ENCODE measurements around the gene NUDT3. TPM values are rescaled to one million over a fixed set of nuclear protein-coding genes. Genes with fewer than 3 reads are reported as not detected.

The NUDT3 gene
- total RNA-seq, 1 donor from 2014 or later: 16.7 TPM

- H3K9me3 ChIP-seq (ENCODE audit: insufficient read depth, low read depth, low read length): no peaks in the 10 kb centered on the region
- peak overlapping the region; percentile 86 for H3K4me2 ChIP-seq (ENCODE audit: low read length)
- FAIRE-seq (no peak), DNase-seq (ENCODE audit: low read depth) (peak; percentile 85)
- peaks cover 6% of the 10 kb centered on the region for H3K36me3 Mint-ChIP-seq (ENCODE audit: low read depth, unreplicated experiment)
- H3K4me3 Mint-ChIP-seq (ENCODE audit: unreplicated experiment): peak overlapping the region; percentile 14
- H2AFZ ChIP-seq (ENCODE audit: low read depth, low read length): no peak overlapping the region
- peak overlapping the region; percentile 83 for H3K9ac ChIP-seq (ENCODE audit: low read length)
- peaks cover 64% of the 10 kb centered on the region for H3K4me1 ChIP-seq (ENCODE audit: insufficient read depth, low read length)
- peaks cover 50% of the 10 kb centered on the region for H3K79me2 ChIP-seq (ENCODE audit: insufficient read depth, low read length)
- H4K20me1 ChIP-seq (ENCODE audit: insufficient read depth, low read length): peaks cover 29% of the 10 kb centered on the region
- no peaks in the 10 kb centered on the region for H3K9me3 Mint-ChIP-seq (ENCODE audit: unreplicated experiment)
- H3K27ac Mint-ChIP-seq (ENCODE audit: unreplicated experiment): peak overlapping the region; percentile 93
- peak overlapping the region; percentile 85 for H3K27ac ChIP-seq (ENCODE audit: low read depth, low read length)
- no peaks in the 10 kb centered on the region for H3K27me3 ChIP-seq (ENCODE audit: insufficient read depth, low read length)
- H3K36me3 ChIP-seq (ENCODE audit: insufficient read depth, low read length): peaks cover 19% of the 10 kb centered on the region
- H3K27me3 Mint-ChIP-seq (ENCODE audit: low read depth, unreplicated experiment): no peaks in the 10 kb centered on the region
- H3K4me3 ChIP-seq (ENCODE audit: insufficient read depth, low read depth, low read length): no peak overlapping the region
- peaks cover 31% of the 10 kb centered on the region for H3K4me1 Mint-ChIP-seq (ENCODE audit: low read depth, unreplicated experiment)
- TF ChIP-seq, protein P1, sequence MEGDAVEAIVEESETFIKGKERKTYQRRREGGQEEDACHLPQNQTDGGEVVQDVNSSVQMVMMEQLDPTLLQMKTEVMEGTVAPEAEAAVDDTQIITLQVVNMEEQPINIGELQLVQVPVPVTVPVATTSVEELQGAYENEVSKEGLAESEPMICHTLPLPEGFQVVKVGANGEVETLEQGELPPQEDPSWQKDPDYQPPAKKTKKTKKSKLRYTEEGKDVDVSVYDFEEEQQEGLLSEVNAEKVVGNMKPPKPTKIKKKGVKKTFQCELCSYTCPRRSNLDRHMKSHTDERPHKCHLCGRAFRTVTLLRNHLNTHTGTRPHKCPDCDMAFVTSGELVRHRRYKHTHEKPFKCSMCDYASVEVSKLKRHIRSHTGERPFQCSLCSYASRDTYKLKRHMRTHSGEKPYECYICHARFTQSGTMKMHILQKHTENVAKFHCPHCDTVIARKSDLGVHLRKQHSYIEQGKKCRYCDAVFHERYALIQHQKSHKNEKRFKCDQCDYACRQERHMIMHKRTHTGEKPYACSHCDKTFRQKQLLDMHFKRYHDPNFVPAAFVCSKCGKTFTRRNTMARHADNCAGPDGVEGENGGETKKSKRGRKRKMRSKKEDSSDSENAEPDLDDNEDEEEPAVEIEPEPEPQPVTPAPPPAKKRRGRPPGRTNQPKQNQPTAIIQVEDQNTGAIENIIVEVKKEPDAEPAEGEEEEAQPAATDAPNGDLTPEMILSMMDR (IDR thresholded peaks at IDR 0.05; ENCODE audit: insufficient read depth, low read depth, low read length): peak; percentile 33
- no peak for TF ChIP-seq EZH2 (IDR thresholded peaks at IDR 0.05; ENCODE audit: insufficient read depth, low read length)
These were observed 148.3 kb downstream of the NUDT3 start for GRCh38 chr6:34243901-34244884.

- H3K27ac ChIP-seq (ENCODE audit: low read depth, low read length): peak overlapping the region; percentile 85
- no peaks in the 10 kb centered on the region for H3K27me3 ChIP-seq (ENCODE audit: insufficient read depth, low read length)
- H3K4me3 Mint-ChIP-seq (ENCODE audit: unreplicated experiment): peak overlapping the region; percentile 72
- H3K4me3 ChIP-seq (ENCODE audit: insufficient read depth, low read depth, low read length): peak overlapping the region; percentile 29
- FAIRE-seq (no peak), DNase-seq (ENCODE audit: low read depth) (no peak)
- H2AFZ ChIP-seq (ENCODE audit: low read depth, low read length): no peak overlapping the region
- peaks cover 6% of the 10 kb centered on the region for H3K36me3 Mint-ChIP-seq (ENCODE audit: low read depth, unreplicated experiment)
- peak overlapping the region; percentile 83 for H3K9ac ChIP-seq (ENCODE audit: low read length)
- H3K4me1 Mint-ChIP-seq (ENCODE audit: low read depth, unreplicated experiment): peaks cover 31% of the 10 kb centered on the region
- H3K4me1 ChIP-seq (ENCODE audit: insufficient read depth, low read length): peaks cover 70% of the 10 kb centered on the region
- no peaks in the 10 kb centered on the region for H3K27me3 Mint-ChIP-seq (ENCODE audit: low read depth, unreplicated experiment)
- H3K27ac Mint-ChIP-seq (ENCODE audit: unreplicated experiment): peak overlapping the region; percentile 83
- peaks cover 19% of the 10 kb centered on the region for H3K36me3 ChIP-seq (ENCODE audit: insufficient read depth, low read length)
- peaks cover 54% of the 10 kb centered on the region for H3K79me2 ChIP-seq (ENCODE audit: insufficient read depth, low read length)
- TF ChIP-seq, protein P1 (IDR thresholded peaks at IDR 0.05; ENCODE audit: insufficient read depth, low read depth, low read length): no peak
- TF ChIP-seq EZH2 (IDR thresholded peaks at IDR 0.05; ENCODE audit: insufficient read depth, low read length): no peak
- H3K9me3 Mint-ChIP-seq (ENCODE audit: unreplicated experiment): no peaks in the 10 kb centered on the region
- no peaks in the 10 kb centered on the region for H3K9me3 ChIP-seq (ENCODE audit: insufficient read depth, low read depth, low read length)
- peak overlapping the region; percentile 86 for H3K4me2 ChIP-seq (ENCODE audit: low read length)
- H4K20me1 ChIP-seq (ENCODE audit: insufficient read depth, low read length): peaks cover 37% of the 10 kb centered on the region
These were observed 149.2 kb downstream of the NUDT3 start for GRCh38 chr6:34243131-34243771.

Data from astrocyte (in vitro differentiated cells and primary cell).